Large intestine (tissue), 12 donors: ENCODE measurements around the gene TCERG1L. TPM values are rescaled to one million over a fixed set of nuclear protein-coding genes. Genes with fewer than 3 reads are reported as not detected.

ENCODE experiments used
- DNase-seq, 2 donors: peaks; one replicate each; pipeline versions ENCODE4 v3.0.0 to v3.0.0-alpha.2; 2013
- H3K27ac ChIP-seq: one replicate; pipeline ENCODE4 v1.5.1; 2013; ENCODE audit warnings: low read length
- H3K27me3 ChIP-seq: 2 replicates; pipeline ENCODE4 v1.6.1; 2013; ENCODE audit warnings: low read length; ENCODE audit not compliant: control insufficient read depth, insufficient read depth
- H3K36me3 ChIP-seq: 2 replicates; pipeline ENCODE4 v1.6.1; 2013; ENCODE audit warnings: low read length; ENCODE audit not compliant: control insufficient read depth, insufficient read depth
- H3K4me1 ChIP-seq: one replicate; pipeline ENCODE4 v1.6.1; 2013; ENCODE audit warnings: low read length; ENCODE audit not compliant: control insufficient read depth, insufficient read depth
- H3K4me3 ChIP-seq: one replicate; pipeline ENCODE4 v1.5.1; 2013; ENCODE audit warnings: low read length
- H3K9me3 ChIP-seq: one replicate; pipeline ENCODE4 v1.6.1; 2013; ENCODE audit warnings: mild to moderate bottlenecking, low read depth, low read length, moderate library complexity; ENCODE audit not compliant: control insufficient read depth
- WGBS: methylation state at CpG from one replicate; pipeline ENCODE4 v1.1.5; 2013; ENCODE audit warnings: low lambda C conversion rate; ENCODE audit not compliant: insufficient coverage; 5-methylcytosine and 5-hydroxymethylcytosine counted together
- long read RNA-seq, 11 donors: transcript quantifications; one replicate each; lab custom pipeline, GENCODE V29; 2026
- polyA plus RNA-seq: library from polyadenylated mRNA; unstranded; fragments of 120-200 nt; gene quantifications from one replicate; pipeline ENCODE4 v1.2.1, GENCODE V29; 2013

TCERG1L gene, protein sequence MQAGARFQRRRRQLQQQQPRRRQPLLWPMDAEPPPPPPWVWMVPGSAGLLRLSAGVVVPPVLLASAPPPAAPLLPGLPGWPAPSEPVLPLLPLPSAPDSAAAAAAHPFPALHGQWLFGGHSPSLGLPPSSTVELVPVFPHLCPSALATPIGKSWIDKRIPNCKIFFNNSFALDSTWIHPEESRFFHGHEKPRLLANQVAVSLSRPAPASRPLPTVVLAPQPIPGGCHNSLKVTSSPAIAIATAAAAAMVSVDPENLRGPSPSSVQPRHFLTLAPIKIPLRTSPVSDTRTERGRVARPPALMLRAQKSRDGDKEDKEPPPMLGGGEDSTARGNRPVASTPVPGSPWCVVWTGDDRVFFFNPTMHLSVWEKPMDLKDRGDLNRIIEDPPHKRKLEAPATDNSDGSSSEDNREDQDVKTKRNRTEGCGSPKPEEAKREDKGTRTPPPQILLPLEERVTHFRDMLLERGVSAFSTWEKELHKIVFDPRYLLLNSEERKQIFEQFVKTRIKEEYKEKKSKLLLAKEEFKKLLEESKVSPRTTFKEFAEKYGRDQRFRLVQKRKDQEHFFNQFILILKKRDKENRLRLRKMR
- 0.45 TPM for polyA plus RNA-seq
- long read RNA-seq, donor 1: 0 reads
- long read RNA-seq, donor 2: 0 reads
- long read RNA-seq, donor 3: 0 reads
- long read RNA-seq, donor 4: 0 reads
- long read RNA-seq, donor 5: 0 reads
- long read RNA-seq, donor 6: 0 reads
- long read RNA-seq, donor 7: 0 reads
- long read RNA-seq, donor 8: 0 reads
- long read RNA-seq, donor 9: 0 reads
- long read RNA-seq, donor 10: 0 reads
- long read RNA-seq, donor 11: 0 reads

DNA sequence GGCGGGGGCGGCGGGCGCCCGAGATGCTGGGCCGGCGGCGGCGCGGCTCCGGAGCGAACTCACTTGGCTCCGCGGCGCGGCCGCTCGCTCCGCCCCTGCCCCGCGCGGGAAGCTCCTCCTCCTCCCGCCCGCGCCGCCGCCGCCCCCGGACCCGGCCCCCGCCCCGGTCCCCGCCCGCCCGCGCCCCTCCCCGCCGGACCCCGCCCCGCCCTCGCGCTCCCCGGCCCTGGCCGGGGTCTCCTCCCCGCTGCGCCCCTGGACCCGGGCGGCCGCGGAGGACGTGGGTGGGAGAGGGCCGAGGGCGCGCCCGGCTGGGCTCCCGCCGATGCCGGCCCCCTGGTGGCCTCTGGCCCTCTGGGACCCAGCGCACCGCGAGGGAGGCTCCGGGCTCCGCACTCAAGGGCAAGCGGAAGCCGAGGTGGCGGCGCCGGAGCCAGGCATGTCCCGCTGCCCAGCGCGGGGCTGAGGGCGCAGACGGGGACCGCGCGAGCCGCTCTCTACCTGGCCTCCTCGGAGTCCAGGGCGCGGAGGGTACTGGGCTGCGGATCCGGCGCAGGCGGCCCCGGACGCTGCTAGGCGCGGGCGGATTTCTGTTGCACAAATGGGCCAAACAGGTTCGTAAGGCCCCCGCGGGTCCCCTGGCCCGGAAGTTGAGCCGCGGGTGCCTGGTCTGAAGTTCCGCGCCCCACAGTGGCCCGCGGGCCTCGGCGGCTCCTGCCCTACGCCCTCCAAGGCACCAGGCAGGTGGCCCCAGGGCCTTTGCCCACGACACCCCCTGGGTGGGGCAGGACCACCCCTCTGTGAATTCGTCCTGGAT lies at the start of gene TCERG1L:
Gene TCERG1L (minus strand): TSS at position 61 of the 817 bp plus-strand sequence. CDS start 86 bp downstream, outside the sequence.
- peak in 1 of 2 donors; percentile 14 for DNase-seq
- Histone ChIP-seq H3K4me3 (no peak within 1 kb of the TSS), H3K27me3 (peaks cover 43% of the 10 kb centered on the region), H3K9me3 (peaks cover 3% of the 10 kb centered on the region), H3K27ac (no peak within 1 kb of the TSS), H3K36me3 (no peaks in the 10 kb centered on the region), H3K4me1 (no peaks in the 10 kb centered on the region)
- no CpG with 5 or more reads among the region's 104 CpGs for WGBS

DNA sequence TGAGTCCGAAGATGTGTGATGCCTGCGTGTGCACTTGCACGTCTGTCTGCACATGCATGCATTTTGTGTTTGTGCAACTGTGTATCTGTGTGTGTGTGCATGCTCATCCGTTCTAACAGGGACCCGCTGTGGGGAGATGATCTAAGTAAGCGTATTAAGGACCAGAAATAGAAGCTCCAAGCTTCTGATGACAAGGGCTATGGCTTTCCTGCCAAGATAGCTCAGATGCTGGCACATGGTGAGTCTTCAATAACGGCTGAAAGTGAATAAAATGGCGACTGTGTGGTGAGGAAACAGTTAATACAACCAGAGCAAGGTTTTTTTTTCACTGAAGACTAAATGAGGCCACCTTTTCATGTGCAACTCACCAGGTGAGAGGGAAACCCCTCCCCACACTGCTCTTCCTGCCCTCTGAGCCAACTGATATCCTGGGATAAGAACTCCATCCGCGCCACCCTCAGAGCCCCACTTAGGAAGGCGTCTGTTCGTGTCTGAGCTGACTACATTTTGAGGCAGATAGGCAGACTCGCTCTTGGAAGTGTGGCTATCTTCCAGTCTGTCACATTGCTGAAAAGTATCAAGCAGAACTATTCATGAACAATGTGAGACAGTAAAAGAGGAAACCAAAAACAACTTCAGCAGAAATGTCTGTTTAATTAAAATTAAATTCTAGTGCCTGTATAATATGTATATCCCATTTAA lies 47.4 kb upstream of the TCERG1L start:
- H3K4me1 ChIP-seq: no peaks in the 10 kb centered on the region
- WGBS: no CpG with 5 or more reads among the region's 13 CpGs
- no peak overlapping the region for H3K4me3 ChIP-seq
- H3K27ac ChIP-seq: no peak overlapping the region
- no peaks in the 10 kb centered on the region for H3K27me3 ChIP-seq
- no peak for DNase-seq
- no peaks in the 10 kb centered on the region for H3K9me3 ChIP-seq
- no peaks in the 10 kb centered on the region for H3K36me3 ChIP-seq

DNA sequence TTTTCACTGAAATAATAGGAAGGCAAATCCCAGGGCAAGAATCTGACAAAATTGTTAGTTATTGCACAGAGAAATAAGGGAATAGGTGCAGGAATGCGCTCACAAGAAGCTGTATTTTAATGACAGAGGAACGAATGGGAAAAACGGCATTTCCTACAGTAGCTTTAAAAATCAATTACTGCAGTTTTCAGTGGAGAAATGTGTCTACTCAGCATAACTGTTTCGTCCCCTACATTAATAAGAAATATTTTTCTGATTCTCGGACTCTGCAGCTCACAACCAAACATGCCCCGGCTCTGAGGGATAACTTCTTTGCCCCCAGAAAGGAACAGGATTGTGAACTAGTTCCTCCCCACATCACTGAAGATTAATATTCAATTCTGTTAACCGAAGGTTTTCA lies 44.9 kb upstream of the TCERG1L start:
- H3K9me3 ChIP-seq: no peaks in the 10 kb centered on the region
- WGBS: 86% methylated on average over 4 of the region's 7 CpGs
- H3K36me3 ChIP-seq: no peaks in the 10 kb centered on the region
- no peaks in the 10 kb centered on the region for H3K27me3 ChIP-seq
- no peak for DNase-seq
- no peak overlapping the region for H3K27ac ChIP-seq
- no peaks in the 10 kb centered on the region for H3K4me1 ChIP-seq
- no peak overlapping the region for H3K4me3 ChIP-seq

DNA sequence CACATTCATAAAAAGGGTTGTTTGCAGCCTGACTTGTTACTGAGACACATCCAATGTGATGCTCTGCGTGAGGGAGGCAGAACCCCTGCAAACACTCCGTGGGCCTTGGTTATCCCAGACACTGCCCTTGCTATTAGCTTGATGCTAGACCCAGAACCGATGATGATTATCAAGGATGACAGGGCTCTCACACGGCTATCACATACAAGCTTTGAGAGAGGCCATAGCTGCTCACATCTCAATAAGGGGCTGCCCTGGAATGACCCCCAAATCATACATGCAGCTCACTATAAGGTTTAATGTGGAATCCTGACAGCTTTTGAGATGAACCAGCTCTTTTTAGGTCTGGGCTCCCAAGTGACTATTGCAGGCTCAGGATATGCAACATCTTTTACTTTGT lies 44.4 kb upstream of the TCERG1L start:
- Histone ChIP-seq H3K27ac (no peak overlapping the region), H3K27me3 (no peaks in the 10 kb centered on the region), H3K9me3 (no peaks in the 10 kb centered on the region), H3K36me3 (no peaks in the 10 kb centered on the region), H3K4me3 (no peak overlapping the region), H3K4me1 (no peaks in the 10 kb centered on the region)
- no peak for DNase-seq
- WGBS: no CpG with 5 or more reads among the region's 4 CpGs

DNA sequence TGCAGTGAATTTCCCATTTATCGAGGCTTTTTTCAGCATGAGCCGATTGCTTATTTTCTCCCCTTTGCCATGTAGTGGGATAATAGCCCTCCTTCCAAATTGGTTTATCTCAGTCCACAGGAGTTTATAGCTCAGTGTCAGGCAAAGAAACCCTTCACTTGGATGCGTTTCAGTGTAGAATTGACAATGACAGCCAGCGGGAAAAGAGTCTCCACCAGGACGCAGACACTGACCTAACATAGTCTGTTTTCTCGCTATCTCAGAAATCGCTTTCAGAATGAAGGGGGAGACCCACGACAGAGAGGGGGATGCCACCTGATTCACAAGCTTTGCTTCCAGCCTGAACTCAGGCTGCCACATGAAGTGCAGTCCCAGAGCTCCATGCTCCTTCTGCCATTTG lies 43.5 kb upstream of the TCERG1L start:
- no peaks in the 10 kb centered on the region for H3K27me3 ChIP-seq

DNA sequence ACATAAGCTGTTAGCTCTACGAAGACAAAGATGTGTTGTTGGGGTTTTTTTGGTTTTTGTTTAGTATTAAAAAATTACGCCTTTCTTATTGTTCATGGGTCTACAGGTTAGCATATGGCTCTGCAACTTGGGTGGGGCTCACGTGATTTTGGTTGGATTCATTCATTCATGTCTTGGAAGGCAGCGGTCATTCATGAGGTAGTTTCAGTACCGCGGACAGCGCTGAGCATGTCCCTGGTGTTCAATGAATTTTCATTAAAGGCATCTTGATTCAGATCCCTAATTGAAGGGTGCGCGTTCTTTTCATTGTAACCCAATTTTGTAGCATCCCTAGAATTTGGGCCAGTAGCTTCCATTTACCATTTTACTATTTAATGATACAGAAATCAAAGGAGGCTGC lies 42.9 kb upstream of the TCERG1L start:
- DNase-seq: no peak
- H3K27me3 ChIP-seq: no peaks in the 10 kb centered on the region
- H3K4me1 ChIP-seq: no peaks in the 10 kb centered on the region
- no peaks in the 10 kb centered on the region for H3K36me3 ChIP-seq
- 100% methylated on average over 1 of the region's 9 CpGs for WGBS
- no peak overlapping the region for H3K4me3 ChIP-seq
- H3K9me3 ChIP-seq: no peaks in the 10 kb centered on the region
- H3K27ac ChIP-seq: no peak overlapping the region

More for the DNA sequence above, 43.5 kb upstream of the TCERG1L start:
- no peak for DNase-seq
- no CpG with 5 or more reads among the region's 8 CpGs for WGBS
- no peaks in the 10 kb centered on the region for H3K4me1 ChIP-seq
- no peak overlapping the region for H3K4me3 ChIP-seq
- no peaks in the 10 kb centered on the region for H3K9me3 ChIP-seq
- H3K27ac ChIP-seq: no peak overlapping the region
- no peaks in the 10 kb centered on the region for H3K36me3 ChIP-seq

DNA sequence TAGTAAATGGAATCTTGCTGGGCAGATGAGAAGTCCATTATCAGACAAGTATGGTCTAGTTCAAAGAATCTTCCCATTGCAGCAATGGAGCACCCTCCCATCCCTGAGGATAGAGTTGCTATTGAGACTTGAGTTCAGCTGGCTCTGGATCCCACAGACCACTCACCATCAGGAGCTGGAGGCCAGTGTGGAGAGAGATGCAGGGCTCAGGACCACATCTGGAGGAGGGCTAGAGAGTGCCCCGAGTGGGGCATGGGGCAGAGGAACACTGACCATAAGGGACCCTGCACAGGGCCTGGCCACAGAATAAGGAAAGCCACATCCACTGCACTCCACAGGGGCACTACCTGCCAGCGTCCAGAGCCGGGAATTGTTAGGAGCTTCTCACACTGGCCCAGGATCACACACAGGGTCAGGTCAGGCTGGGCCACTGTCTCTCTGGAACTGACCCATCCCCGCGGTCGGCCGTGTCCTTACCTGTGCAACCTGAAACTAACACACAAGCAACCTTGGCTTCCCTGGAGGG lies 41.3 kb upstream of the TCERG1L start:
- no peak overlapping the region for H3K4me3 ChIP-seq
- no CpG with 5 or more reads among the region's 7 CpGs for WGBS
- no peak overlapping the region for H3K27ac ChIP-seq
- no peaks in the 10 kb centered on the region for H3K9me3 ChIP-seq
- no peaks in the 10 kb centered on the region for H3K4me1 ChIP-seq
- no peak for DNase-seq
- no peaks in the 10 kb centered on the region for H3K27me3 ChIP-seq
- H3K36me3 ChIP-seq: no peaks in the 10 kb centered on the region

DNA sequence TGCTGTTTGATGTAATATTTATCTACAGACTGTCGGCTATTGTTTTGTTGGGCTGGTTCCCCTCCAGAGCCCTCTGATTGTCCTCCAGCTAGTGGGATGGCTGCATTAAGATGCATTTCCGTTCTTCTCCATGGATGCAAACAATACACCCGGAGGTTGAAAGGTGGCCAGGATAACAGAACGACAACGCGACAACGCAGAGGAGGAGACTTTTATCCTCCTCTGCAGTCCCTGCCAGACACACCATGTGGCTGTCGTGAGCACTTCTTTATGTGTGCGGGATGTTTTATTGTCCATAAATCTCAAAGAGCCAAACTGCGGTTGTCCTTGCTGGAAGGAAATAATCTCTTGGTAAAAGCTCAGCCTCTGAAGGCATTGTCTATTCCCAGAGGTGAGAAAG lies 39.1 kb upstream of the TCERG1L start:
- Histone ChIP-seq H3K9me3 (no peaks in the 10 kb centered on the region), H3K4me1 (no peaks in the 10 kb centered on the region), H3K27ac (no peak overlapping the region), H3K27me3 (no peaks in the 10 kb centered on the region), H3K36me3 (no peaks in the 10 kb centered on the region), H3K4me3 (no peak overlapping the region)
- no peak for DNase-seq
- WGBS: 33% methylated on average over 1 of the region's 10 CpGs

DNA sequence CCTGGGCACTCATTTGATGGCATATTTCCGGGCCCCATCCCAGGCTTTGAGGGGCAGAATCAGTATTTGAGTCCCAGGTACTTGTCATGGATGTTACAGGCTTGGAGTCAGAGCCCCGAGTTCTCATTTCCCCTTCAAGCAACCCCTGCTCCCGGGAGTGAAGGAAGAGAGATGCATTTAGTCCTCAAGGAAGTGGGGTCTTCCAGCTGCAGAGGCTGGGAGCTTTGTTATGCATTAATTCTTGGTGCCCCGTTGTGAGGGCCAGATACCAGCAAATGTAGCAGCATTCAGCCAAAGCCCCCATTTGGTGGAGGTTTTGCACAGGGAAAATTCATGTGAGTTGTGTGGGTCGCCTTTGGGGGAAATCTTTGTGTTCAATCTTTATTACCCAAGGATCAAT lies 38.7 kb upstream of the TCERG1L start:
- no CpG with 5 or more reads among the region's 5 CpGs for WGBS
- H3K36me3 ChIP-seq: no peaks in the 10 kb centered on the region
- no peaks in the 10 kb centered on the region for H3K4me1 ChIP-seq
- no peaks in the 10 kb centered on the region for H3K9me3 ChIP-seq
- H3K27me3 ChIP-seq: no peaks in the 10 kb centered on the region
- DNase-seq: no peak
- no peak overlapping the region for H3K4me3 ChIP-seq
- no peak overlapping the region for H3K27ac ChIP-seq
